Measurements from ENCODE around the gene B3GNT2. TPM values are rescaled to one million over a fixed set of nuclear protein-coding genes. Genes with fewer than 3 reads are reported as not detected.

Gene B3GNT2
- total RNA-seq, 1 experiment from 2014 or later, result 32.2 TPM

DNA sequence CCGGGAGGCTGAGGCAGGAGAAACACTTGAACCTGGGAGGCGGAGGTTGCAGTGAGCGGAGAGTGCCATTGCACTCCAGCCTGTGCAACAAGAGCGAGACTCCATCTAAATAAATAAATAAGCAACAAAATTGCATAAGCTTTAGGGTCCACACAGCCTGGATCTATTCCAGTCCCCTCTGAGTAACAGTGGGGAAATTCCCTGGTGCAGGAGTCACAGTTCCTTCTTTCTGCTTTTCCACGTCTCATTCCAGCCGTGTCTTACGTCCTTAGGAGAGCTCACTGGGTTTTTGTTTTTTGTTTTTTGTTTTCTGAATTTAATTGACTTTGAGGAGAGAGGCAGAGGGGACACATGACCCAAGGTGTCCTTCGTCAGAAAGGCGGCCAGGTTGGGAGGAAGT, 44.6 kb downstream of the B3GNT2 start (continued):
- TF ChIP-seq NR3C1 (CRISPR knock-in tag; conservative IDR thresholded peaks at IDR 0.05; ENCODE audit: low read depth), result no peak
- TF ChIP-seq OVOL2 (CRISPR knock-in tag; IDR thresholded peaks at IDR 0.05; ENCODE audit: borderline replicate concordance), result no peak
- TF ChIP-seq, protein P1, sequence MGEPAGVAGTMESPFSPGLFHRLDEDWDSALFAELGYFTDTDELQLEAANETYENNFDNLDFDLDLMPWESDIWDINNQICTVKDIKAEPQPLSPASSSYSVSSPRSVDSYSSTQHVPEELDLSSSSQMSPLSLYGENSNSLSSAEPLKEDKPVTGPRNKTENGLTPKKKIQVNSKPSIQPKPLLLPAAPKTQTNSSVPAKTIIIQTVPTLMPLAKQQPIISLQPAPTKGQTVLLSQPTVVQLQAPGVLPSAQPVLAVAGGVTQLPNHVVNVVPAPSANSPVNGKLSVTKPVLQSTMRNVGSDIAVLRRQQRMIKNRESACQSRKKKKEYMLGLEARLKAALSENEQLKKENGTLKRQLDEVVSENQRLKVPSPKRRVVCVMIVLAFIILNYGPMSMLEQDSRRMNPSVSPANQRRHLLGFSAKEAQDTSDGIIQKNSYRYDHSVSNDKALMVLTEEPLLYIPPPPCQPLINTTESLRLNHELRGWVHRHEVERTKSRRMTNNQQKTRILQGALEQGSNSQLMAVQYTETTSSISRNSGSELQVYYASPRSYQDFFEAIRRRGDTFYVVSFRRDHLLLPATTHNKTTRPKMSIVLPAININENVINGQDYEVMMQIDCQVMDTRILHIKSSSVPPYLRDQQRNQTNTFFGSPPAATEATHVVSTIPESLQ (CRISPR knock-in tag; IDR thresholded peaks at IDR 0.05), result no peak
- TF ChIP-seq ZNF219 (CRISPR knock-in tag; IDR thresholded peaks at IDR 0.05; ENCODE audit: borderline replicate concordance), result no peak

DNA sequence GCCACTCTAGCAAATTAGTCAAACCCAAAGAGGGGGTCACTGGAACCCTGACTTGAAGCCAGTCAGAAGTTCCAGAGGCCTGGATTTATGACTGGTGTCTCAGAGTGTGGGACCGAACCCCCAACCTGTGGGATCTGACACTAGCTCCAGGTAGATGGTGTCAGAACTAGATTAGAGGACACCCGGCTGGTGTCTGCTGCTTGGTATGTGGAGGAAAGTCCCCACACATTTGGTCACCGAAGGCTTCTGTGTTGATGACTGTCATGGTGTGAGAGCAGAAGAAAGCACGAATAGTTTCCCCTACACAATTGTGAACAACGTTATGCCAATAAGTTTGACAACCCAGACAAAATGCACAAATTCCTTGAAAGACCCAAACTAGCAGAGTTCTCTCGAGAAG, 48.1 kb downstream of the B3GNT2 start:
- POLR2A ChIA-PET, result no interaction called here
- 0 out of 2 replicates have a peak overlapping the region, but pooled peaks have one; percentile 43 for H3K27ac Mint-ChIP-seq
- TF ChIP-seq, protein P2, sequence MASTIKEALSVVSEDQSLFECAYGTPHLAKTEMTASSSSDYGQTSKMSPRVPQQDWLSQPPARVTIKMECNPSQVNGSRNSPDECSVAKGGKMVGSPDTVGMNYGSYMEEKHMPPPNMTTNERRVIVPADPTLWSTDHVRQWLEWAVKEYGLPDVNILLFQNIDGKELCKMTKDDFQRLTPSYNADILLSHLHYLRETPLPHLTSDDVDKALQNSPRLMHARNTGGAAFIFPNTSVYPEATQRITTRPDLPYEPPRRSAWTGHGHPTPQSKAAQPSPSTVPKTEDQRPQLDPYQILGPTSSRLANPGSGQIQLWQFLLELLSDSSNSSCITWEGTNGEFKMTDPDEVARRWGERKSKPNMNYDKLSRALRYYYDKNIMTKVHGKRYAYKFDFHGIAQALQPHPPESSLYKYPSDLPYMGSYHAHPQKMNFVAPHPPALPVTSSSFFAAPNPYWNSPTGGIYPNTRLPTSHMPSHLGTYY (CRISPR knock-in tag; IDR thresholded peaks at IDR 0.05), result no peak
- TF ChIP-seq, protein P3, sequence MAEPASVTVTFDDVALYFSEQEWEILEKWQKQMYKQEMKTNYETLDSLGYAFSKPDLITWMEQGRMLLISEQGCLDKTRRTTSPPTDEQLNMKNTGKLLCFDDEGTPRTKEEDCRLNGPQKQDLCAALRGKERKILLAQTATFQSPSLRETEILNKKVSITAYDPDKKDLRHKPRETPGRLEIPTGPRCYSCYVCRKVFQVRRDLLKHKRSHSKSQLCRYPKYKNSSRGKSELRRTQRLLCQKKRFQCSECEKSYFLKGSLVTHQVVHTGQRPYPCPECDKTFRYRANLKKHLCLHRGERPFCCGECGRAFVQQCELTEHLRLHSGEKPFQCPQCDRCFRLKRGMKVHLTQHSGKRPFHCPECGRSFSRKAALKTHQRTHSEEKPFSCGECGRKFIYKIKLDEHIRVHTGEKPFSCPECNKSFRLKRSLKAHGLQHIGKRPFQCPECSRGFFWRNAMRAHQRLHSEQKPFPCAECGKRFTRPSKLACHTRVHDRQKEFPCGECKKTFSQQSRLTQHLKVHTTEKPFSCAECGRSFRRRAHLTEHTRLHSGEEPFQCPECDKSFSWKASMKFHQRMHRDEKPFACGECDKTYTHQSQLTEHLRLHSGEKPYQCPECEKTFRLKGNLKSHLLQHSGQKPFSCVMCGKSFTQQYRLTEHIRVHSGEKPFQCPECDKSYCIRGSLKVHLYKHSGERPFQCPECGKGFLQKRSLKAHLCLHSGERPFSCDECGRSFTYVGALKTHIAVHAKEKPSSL (CRISPR knock-in tag; conservative IDR thresholded peaks at IDR 0.05), result no peak
- no peak for TF ChIP-seq MYBL2 (CRISPR knock-in tag; IDR thresholded peaks at IDR 0.05)
- TF ChIP-seq GRHL2 (CRISPR knock-in tag; IDR thresholded peaks at IDR 0.05; ENCODE audit: insufficient replicate concordance, severe bottlenecking), result no peak
- TF ChIP-seq, protein P4, sequence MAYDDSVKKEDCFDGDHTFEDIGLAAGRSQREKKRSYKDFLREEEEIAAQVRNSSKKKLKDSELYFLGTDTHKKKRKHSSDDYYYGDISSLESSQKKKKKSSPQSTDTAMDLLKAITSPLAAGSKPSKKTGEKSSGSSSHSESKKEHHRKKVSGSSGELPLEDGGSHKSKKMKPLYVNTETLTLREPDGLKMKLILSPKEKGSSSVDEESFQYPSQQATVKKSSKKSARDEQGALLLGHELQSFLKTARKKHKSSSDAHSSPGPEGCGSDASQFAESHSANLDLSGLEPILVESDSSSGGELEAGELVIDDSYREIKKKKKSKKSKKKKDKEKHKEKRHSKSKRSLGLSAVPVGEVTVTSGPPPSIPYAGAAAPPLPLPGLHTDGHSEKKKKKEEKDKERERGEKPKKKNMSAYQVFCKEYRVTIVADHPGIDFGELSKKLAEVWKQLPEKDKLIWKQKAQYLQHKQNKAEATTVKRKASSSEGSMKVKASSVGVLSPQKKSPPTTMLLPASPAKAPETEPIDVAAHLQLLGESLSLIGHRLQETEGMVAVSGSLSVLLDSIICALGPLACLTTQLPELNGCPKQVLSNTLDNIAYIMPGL (CRISPR knock-in tag; IDR thresholded peaks at IDR 0.05), result no peak
- TF ChIP-seq, protein P5, sequence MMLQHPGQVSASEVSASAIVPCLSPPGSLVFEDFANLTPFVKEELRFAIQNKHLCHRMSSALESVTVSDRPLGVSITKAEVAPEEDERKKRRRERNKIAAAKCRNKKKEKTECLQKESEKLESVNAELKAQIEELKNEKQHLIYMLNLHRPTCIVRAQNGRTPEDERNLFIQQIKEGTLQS (CRISPR knock-in tag; conservative IDR thresholded peaks at IDR 0.05), result no peak
- TF ChIP-seq, protein P6, sequence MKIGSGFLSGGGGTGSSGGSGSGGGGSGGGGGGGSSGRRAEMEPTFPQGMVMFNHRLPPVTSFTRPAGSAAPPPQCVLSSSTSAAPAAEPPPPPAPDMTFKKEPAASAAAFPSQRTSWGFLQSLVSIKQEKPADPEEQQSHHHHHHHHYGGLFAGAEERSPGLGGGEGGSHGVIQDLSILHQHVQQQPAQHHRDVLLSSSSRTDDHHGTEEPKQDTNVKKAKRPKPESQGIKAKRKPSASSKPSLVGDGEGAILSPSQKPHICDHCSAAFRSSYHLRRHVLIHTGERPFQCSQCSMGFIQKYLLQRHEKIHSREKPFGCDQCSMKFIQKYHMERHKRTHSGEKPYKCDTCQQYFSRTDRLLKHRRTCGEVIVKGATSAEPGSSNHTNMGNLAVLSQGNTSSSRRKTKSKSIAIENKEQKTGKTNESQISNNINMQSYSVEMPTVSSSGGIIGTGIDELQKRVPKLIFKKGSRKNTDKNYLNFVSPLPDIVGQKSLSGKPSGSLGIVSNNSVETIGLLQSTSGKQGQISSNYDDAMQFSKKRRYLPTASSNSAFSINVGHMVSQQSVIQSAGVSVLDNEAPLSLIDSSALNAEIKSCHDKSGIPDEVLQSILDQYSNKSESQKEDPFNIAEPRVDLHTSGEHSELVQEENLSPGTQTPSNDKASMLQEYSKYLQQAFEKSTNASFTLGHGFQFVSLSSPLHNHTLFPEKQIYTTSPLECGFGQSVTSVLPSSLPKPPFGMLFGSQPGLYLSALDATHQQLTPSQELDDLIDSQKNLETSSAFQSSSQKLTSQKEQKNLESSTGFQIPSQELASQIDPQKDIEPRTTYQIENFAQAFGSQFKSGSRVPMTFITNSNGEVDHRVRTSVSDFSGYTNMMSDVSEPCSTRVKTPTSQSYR (CRISPR knock-in tag; IDR thresholded peaks at IDR 0.05), result no peak
- TF ChIP-seq, protein P7, sequence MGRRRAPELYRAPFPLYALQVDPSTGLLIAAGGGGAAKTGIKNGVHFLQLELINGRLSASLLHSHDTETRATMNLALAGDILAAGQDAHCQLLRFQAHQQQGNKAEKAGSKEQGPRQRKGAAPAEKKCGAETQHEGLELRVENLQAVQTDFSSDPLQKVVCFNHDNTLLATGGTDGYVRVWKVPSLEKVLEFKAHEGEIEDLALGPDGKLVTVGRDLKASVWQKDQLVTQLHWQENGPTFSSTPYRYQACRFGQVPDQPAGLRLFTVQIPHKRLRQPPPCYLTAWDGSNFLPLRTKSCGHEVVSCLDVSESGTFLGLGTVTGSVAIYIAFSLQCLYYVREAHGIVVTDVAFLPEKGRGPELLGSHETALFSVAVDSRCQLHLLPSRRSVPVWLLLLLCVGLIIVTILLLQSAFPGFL (CRISPR knock-in tag; IDR thresholded peaks at IDR 0.05; ENCODE audit: borderline replicate concordance), result no peak
- TF ChIP-seq, protein P8, sequence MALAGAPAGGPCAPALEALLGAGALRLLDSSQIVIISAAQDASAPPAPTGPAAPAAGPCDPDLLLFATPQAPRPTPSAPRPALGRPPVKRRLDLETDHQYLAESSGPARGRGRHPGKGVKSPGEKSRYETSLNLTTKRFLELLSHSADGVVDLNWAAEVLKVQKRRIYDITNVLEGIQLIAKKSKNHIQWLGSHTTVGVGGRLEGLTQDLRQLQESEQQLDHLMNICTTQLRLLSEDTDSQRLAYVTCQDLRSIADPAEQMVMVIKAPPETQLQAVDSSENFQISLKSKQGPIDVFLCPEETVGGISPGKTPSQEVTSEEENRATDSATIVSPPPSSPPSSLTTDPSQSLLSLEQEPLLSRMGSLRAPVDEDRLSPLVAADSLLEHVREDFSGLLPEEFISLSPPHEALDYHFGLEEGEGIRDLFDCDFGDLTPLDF (CRISPR knock-in tag; IDR thresholded peaks at IDR 0.05), result no peak
- TF ChIP-seq EMX1 (CRISPR knock-in tag; IDR thresholded peaks at IDR 0.05), result no peak
- TF ChIP-seq ZNF121 (CRISPR knock-in tag; IDR thresholded peaks at IDR 0.05), result no peak
- no peak for TF ChIP-seq GTF2I (CRISPR knock-in tag; conservative IDR thresholded peaks at IDR 0.05)
- no peaks in the 10 kb centered on the region for H3K9me3 Mint-ChIP-seq
- no peak for DNase-seq (ENCODE audit: low spot score)
- H3K36me3 Mint-ChIP-seq, result no peaks in the 10 kb centered on the region
- CTCF ChIA-PET, result no interaction called here
- H3K27me3 Mint-ChIP-seq (ENCODE audit: low read depth), result no peaks in the 10 kb centered on the region
- no peaks in the 10 kb centered on the region; the same call in 1 of the 2 replicates for H3K4me1 Mint-ChIP-seq
- no peak for ATAC-seq
- no peak overlapping the region for H3K4me3 Mint-ChIP-seq

All from WTC11 (cell line).